Islet of Langerhans (tissue), 1 donor: ENCODE data around the gene SERGEF.

ENCODE experiments used
- FAIRE-seq: peaks from one replicate; lab custom pipeline; 2011; peaks lifted over from hg19 to GRCh38; lab: Jason Lieb, UNC

Gene SERGEF

DNA sequence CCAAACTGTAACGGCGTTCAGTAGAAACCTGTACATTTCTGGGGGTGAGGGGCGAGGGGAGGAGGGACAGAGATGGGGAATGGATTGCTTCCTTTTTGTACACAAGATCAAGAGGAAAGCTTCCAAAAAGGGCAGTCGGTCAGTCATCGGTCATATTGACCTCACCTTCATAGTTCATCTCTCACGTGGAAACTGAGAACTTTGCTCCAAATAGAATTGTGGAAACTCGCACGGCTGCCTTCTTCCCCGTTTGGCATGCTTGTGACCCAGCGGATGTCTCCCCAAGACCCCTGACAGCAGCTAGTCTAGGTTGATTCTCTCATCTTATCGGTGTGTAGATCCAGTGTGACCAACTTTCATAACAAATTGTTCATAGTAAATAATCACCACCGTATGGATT is 230.7 kb downstream of the SERGEF start:
- no peak for FAIRE-seq

DNA sequence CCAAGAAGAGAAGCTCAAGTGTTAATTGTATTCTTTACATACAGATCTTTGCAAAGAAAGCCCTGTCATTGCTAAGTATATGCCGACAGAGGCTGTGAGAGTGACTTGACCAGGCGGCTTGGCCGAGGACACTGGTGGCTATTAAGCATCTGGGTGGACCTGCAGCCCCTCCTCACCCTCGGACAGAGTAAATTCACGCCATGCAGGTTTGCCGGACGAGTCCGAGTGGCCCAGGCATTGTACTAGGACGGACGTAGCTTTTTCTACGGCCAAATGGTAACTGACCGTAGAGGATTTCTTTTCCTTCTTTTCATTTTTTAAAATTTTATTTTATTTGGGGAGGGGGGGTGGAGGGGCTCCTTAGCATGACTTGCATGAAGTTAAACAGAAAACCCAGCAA is 231.2 kb downstream of the SERGEF start:
- no peak for FAIRE-seq

DNA sequence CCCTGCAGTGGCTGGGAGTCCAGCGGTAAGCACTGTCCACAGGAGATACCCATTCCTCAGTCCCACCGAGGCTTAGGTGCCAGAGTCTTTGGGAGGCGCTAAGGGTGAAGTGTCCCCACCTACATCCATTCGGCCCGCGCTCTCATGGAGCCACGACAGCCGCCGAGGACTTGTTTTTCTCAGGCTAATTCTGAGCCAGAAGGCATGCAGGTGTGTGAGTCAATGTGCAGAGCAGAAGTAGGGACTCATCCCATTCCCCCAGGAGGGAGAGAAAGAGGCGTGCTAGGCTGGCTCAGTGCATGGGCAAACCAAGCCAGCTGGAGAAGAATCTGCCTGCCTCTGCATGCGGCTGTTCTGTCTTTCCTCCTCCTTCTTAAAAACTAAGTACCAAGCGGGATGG is 231.6 kb downstream of the SERGEF start:
- no peak for FAIRE-seq

DNA sequence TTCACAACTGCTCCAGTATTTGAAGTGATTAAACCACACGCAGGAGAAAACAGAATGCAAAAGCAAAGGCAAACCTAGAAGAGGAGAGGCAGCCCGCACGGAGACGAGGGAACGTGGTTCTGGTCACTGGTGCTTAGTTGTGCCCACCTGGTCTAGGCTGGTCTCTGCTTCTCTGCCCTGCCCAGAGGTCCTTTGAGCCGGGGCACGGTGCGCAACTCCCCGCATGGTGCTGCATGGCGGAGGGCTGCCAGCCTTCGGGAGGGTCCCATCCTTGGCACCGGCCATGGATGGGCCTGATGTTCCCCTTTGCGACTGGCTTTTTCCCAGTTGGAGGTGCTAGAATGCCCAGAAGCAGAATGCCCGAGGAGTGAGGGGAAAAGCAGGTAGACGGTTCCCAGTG is 232.2 kb downstream of the SERGEF start:
- no peak for FAIRE-seq

DNA sequence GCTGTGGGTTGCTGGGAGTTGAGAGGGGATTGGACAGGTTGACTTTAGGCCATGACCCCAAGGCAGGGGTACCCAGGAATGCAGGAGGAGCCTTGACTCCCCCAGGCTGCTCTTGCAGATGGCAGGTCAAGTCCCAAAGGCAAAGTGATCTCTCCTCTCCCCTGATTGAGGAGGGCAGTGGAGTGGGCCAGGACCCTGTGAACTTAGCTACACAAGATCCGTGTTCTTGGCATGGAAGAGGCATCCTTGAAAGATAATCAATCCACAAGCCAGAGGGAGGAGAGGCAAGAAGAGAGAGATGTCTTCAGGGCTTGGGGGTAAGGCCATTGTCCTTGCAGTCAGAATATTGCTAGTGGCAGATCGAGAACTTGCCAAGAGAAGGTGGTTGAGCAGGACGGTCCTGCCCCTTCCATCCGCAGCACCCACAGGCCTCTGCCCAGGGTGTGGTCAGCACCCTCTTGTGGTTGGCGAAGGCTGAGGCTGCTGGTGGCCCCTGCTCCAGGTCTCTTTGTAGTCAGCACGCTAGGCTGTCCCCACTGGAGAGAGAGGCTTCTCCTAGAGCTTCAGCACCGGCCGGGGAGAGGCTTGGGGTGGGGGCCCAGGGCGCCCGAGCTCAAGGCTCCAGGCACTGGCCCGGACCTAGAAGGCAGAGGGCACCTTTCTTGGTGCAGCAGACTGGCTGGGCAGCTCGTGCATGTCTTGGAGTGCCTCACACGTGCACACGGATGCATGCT is 232.8 kb downstream of the SERGEF start:
- no peak for FAIRE-seq

DNA sequence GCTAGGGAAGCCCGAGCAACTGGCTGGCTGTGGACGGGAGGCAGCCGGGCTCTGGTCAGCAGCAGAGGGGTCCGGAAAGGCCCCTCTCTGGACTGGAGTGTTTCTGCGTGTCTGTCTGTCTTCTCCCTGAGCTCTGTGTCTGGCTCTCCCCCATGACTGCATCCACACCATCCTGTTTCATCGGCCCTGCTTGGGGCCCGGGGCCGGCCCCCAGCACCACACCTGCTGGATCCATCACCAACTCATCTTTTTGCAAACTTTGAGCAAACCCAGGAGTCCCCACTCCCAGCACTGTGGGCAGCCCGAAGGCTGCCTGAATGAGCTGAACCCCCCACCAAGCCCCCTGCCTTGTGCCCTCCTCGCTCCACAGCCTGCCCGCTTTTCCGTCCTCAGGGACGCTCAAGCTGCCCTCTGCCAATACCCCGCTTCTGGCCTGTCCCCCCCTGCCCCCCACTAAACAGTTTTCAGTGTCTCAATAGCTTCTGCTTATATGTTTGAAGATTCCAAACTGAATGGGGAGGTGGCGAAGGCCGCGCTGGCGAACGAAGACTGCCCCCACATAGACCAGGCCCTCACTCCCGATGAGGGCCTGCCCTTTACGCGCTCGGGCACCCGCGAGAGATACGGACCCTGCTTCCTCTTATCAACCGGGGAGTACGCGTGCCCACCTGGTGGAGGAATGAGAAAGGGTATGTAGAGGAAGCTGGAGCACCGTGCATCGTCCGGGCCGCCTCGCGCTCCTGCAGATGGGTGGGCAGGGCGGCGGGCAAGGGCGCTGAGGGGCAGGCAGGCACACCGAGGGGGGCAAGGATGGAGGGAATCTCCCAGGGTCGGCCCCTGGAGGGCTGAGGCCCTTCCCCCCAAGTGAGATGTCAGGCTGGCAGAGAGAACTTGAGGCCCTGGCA is 233.6 kb downstream of the SERGEF start:
- no peak for FAIRE-seq

DNA sequence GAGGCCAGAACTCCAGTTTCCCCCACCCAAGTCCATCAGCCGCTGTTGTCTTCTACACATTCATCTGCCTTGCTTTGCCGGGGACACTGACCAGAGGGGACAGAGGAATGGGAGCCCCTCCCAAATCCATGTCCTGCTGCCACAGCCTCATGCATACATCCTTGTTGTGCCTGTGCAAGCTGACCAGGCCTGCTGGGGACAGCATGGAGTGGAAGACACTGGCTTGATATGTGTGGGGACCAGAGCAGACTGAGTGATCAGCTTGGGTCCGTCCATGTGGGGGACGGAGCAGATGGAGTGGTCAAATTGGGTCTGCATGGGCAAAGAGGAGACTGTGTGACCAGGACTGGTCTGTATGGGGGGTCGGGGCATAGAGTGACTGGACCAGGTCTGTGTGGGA is 234.5 kb downstream of the SERGEF start:
- no peak for FAIRE-seq

DNA sequence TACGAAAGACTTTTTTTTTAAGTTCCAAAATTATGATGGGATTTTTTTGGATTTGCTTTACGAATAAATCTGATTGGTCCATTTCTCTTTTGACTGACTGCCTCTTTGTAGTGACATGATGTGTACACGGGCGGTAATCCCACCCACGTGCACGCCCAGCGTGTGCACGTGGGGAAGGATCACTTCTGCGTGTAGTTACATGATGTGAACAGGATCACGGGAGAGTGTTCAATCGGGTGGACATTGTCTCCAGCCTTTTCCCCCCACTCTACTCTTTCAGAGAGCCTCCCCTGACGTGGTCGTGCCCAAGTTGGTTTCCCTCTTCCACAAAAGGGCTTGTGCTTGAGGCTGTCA is 235.1 kb downstream of the SERGEF start:
- no peak for FAIRE-seq

DNA sequence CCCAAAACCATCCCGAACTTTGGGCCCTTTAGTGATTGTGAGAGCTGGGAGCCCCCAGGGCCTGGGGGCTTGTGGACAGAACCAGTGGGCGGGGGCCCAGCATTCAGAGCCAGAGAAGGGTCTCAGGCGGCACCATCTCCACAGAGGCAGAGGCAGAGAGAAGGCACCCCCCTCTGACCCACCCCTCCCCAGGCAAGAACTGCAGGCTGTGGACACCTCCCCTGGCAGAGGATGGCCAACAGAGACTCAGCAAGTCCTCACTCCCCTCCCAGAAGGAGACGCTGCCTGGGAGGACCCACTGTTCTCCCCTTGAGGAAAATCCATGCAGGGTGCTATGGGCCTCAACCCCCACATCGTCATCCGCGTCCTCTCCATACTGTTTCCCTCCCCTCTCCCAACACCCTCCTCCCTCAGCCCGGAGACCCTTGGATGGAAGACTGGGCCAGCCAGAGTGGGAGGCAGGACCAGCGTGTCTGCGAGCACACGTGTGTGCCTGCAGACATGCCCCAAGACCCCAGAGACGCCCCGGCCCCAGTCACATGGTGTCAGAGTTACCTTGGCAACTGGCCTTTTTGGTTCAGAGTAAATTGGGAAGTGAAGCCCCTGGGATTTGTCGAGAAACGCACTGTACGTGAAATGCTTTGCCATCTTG is 235.6 kb downstream of the SERGEF start:
- no peak for FAIRE-seq

DNA sequence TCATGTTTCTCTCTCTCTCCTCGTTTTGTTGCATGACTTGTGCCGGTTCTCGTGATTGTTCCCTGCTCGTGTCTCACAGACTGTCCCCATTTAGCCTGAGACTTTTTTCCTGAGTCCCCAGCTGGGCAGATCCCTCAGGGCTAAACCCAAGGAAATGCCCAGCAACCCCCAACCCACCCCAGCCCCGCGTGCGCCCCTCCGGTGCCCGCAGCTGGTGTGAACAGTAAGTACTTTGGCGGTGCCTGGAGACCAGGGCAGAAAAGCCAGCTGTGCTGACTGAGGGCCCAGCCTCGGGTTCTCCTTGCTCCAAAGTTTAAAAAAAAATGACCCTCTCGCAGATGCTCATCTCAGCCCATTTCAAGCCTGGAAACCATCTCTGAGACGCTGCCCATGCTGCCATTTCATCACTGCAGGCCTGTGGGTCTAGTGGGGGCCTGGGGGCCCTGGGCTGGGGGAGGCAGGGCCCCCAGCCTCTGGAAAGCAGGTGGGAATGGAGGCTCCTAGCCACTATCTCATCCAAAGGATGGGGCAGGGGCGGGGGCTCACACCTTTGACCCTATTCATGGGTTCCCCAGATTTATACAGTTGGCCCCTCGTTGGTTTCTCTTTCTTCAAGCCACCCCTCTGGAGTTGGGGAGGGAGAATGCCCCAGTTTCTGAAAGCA is 236.5 kb downstream of the SERGEF start:
- FAIRE-seq: no peak

DNA sequence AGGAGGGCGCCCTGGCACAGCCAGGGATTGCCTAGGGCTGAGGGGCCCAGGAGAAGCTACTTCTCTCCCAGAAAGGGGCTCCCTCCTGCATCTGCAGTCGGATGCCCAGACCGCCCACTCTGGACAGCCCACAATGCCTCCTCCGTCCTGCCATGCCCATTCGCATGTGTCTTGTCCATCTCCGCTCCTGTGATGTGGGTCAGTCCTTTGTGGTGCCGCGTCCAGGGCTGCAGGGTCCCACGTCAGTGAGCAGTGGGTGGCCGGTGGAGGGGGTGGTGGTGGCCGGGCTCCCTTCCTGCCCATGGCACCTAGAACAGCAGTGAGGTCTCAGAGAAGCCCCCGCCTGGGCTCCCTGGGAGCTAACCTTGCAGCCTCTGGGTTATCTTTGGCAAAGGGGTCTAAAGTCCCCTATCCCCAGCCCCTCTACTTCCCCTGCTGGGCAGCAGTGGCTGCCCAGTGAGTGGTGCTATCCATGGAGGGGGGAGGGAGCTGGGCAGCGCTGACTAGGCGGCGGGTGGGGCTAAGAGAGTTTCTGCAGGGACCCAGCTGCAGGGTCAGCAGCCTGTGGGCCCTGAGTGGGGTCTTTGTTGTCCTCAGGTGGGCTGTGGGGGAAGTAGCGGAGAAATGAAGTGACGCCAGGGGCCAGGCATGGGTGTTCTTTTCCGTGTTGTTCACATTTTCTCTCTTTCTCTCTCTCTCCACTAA is 237.2 kb downstream of the SERGEF start:
- no peak for FAIRE-seq

DNA sequence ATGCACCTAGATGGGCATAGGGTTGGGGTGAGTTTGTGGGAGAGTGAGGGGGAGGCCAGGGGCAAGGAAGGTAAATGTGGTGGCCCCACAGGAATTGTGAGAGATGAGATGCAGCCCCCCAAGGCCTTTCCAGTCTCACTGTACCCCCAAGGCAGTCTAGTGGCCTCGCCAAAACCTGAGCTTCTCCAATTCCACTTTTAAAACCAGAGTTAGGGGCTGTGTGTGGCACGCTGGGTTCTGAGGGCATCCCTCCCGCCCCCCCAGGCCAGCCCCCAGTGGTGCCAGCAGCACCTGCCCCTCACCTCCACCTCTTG is 237.9 kb downstream of the SERGEF start:
- no peak for FAIRE-seq

DNA sequence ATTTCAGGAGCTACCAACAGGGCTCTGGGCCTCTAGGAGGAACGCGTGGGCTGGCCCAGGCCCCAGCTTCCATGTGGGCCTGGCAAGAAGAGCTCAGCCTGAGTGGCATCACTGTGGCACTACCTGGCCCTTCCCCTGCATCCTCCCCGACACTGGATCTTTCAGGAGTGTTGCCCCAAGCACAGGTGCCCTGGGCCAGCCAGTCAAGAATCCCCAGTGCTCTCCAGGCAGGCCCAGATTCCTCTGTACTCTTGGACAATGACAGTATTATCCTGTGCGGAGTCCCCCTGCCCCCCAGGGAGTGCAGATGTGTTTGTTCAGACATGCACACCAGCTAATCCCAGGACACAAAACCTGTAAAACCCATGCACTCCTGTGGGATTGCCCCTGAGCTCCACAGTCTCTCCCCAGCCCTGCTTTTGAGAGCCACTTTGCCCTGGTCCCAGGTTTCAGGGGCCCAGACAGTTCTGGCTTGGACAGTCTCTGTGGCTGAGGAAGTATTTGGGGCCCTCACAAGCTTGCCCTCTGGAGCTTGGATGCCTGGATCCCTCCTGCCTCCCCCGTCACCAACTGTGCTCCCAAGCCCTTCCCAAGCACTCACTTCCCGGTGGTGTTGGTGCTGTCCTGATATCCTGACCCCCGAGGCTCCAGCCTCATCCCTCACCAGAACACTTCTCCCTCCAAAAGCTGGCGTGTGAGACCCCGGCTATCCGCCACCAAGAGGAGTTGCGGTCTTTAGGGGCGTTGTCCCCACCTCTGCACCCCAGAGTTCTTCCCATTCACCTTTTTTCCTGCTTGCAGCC is 238.4 kb downstream of the SERGEF start:
- FAIRE-seq: no peak

DNA sequence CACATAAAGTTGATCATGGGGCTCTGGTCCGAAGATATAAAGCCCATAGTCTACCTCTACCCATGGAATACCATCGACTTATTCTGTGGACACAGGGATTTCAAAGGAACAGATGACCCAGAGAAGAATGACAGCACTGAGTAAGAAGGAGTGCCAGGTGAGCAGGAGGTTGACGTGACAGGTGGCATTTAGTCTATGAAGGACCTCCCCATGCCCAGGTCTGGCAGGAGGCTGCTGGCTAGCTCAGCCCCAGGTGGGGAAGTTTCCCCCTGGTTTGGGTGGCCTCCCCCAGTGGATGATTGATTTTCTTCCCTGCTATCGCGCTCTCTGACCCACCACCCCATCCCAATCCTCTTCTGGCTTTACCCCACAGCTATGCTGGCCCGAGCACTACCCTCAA is 239.2 kb downstream of the SERGEF start:
- FAIRE-seq: no peak

DNA sequence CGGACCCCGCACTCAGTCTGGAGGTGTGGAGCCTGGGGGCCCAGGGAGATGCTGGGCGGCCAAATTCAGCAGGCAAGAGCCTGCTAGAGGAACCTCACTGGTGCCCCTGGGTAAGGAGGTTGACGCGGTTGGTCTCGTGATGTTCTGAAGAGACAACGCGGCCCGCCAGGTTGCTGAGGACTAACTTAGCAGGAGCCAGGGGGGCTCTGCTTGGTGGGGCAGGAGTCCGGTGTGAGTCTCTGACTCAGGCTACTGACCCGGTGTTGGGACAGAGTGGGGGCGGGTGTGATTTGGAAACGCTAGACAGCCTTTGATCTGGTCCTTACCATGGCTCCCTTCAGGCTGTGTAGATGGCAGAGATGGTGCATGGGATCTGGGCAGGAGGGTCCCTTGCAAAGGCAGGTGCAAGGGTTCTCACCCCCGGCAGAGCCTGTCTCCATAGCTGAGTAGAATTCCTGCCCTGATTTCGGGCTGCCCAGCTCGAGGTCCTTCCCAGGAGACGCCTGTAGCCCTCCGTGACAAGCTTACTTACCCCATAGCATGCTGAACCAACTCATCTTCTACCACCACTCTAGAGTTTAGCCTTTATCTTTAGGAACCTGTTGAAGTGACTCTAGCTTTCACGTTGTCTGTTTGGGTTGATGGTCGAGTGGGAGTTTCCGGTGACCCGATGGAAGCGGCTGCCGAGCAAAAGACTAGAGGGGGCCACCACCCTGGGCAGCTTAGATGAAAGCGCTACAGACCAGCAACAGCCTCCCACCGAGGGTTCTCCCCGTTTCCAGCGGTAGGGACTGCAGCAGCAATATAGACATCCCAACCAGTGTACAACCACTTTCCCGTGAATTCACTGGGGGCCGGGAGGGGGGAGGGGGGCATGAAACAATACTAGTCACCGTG is 239.9 kb downstream of the SERGEF start:
- FAIRE-seq: no peak

DNA sequence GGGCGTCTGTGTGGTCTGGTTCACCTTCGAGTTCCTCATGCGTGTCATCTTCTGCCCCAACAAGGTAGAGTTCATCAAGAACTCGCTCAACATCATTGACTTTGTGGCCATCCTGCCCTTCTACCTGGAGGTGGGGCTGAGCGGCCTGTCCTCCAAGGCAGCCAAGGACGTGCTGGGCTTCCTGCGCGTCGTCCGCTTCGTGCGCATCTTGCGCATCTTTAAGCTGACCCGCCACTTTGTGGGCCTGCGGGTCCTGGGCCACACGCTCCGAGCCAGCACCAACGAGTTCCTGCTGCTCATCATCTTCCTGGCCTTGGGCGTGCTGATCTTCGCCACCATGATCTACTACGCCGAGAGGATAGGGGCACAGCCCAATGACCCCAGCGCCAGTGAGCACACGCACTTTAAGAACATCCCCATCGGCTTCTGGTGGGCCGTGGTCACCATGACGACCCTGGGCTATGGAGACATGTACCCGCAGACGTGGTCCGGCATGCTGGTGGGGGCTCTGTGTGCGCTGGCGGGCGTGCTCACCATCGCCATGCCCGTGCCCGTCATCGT is 240.9 kb downstream of the SERGEF start:
- FAIRE-seq: no peak

DNA sequence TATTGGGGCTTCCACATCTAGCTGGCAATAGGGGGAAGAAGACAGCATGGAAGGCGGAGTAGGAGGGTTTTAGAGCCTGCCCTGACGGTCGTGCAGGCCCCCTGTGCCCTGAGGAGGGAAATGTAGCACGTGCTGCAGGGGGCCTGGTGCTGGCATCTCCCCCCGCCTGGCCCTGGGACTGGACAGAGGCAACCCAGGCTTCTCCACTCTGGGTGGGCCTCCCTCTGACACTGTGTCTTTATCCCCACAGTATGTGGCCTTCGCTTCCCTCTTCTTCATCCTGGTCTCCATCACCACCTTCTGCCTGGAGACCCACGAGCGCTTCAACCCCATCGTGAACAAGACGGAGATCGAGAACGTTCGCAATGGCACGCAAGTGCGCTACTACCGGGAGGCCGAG is 241.4 kb downstream of the SERGEF start:
- FAIRE-seq: no peak

DNA sequence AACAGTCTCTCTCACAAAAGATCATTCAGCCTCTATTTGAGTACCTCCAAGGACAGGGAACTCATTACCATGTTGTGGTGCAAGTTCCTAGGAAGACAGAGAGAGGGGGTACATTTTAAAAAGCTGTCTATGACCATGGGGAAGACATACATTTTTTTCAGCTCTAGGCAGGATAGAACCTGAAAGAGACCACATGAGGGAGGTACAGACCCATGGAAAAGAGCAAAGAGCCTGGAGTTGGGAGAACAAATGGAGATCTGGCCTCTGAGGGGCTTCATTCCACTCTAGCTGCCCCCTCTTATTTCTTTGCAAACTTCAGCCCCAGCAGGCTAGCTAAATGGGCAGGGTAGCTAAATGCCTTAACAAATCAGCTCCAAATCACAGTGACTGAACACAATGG is 241.9 kb downstream of the SERGEF start:
- no peak for FAIRE-seq

DNA sequence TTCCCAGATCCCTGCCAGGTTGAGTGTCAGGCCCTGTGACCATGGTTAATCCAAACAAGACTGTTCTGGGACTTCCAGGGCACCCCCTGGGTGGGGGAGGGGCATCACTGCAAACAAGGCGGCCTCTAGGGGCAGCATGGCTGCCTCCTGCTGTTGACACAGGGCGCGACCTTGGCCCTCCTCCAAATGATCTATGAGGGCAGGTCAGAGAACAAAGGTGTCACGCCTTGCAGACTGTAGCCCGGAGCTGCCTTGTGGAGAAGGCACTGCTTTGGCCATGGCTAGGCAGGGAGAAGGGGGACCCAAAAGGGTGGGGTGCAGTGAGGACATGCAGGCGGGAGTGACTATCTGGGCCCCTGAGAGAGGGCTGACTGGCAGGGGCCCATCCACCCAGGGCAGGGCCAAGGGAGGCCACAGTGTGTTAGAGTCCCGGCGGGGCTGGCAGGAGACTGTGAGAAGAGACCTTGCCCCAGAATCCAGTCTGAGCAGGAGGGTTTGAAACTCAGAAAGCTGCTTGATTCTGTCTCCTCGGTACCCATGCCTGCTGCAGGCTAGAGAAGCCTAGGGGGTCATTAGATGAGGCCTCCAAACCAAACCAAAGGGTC is 242.7 kb downstream of the SERGEF start:
- FAIRE-seq: no peak

DNA sequence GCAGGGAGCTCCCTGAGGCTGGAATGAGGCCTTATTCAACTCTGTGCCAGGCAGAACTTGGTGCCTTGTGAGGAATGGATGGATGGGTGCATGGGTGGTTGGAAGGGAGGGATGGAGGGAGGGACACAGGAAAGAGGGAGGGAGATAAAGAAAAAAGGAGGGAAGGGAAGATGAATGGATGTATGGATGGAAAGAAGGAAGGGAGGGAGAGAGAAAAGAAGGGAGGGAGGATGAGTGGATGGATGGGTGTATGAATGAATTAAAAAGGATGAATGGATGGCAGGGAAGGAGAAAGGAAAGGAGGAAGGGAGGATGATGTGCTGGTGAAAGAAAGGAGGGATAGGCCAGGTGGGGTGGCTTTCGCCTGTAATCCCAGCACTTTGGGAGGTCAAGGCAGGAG is 243.6 kb downstream of the SERGEF start:
- FAIRE-seq: no peak
